ENCODE measurements around the gene NVL.

NVL gene

DNA sequence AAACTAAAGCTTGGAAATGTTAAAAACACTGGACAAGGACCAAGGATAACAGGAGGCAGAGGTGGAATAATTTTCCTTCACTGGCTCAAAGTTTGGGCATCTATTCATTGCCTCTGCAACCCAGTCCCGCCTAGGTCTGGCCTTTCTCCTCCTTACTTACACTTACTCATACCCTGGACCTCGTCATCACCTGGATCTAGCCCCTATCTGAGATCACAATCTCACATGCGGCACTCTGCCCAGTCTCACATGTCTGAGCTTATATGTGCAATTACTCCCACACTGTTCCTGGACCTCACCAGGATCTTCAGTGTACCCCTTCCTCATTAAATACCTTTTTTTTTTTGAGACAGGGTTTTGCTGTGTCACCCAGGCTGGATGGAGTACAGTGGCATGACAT lies 37.6 kb downstream of the NVL start:
- TF ChIP-seq POLR2AphosphoS5 (IDR thresholded peaks at IDR 0.05; ENCODE audit: low read depth, low read length) (no peak), SIN3A (IDR thresholded peaks at IDR 0.05; ENCODE audit: borderline replicate concordance, insufficient read depth, low read length) (no peak), FOXP2 (optimal IDR thresholded peaks at IDR 0.05; ENCODE audit: borderline replicate concordance, extremely low read depth, extremely low read length, insufficient read depth) (no peak), TAF1 (IDR thresholded peaks at IDR 0.05; ENCODE audit: borderline replicate concordance, insufficient read depth, low read length) (no peak)
- TF ChIP-seq, protein P1, sequence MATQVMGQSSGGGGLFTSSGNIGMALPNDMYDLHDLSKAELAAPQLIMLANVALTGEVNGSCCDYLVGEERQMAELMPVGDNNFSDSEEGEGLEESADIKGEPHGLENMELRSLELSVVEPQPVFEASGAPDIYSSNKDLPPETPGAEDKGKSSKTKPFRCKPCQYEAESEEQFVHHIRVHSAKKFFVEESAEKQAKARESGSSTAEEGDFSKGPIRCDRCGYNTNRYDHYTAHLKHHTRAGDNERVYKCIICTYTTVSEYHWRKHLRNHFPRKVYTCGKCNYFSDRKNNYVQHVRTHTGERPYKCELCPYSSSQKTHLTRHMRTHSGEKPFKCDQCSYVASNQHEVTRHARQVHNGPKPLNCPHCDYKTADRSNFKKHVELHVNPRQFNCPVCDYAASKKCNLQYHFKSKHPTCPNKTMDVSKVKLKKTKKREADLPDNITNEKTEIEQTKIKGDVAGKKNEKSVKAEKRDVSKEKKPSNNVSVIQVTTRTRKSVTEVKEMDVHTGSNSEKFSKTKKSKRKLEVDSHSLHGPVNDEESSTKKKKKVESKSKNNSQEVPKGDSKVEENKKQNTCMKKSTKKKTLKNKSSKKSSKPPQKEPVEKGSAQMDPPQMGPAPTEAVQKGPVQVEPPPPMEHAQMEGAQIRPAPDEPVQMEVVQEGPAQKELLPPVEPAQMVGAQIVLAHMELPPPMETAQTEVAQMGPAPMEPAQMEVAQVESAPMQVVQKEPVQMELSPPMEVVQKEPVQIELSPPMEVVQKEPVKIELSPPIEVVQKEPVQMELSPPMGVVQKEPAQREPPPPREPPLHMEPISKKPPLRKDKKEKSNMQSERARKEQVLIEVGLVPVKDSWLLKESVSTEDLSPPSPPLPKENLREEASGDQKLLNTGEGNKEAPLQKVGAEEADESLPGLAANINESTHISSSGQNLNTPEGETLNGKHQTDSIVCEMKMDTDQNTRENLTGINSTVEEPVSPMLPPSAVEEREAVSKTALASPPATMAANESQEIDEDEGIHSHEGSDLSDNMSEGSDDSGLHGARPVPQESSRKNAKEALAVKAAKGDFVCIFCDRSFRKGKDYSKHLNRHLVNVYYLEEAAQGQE (IDR thresholded peaks at IDR 0.05; ENCODE audit: insufficient read depth in 1 of 2, low read depth in 2 of 2, low read length in 2 of 2) = no peak

- TF ChIP-seq SIN3A (IDR thresholded peaks at IDR 0.05; ENCODE audit: borderline replicate concordance, insufficient read depth, low read length) = no peak
- no peak for TF ChIP-seq FOXP2 (optimal IDR thresholded peaks at IDR 0.05; ENCODE audit: borderline replicate concordance, extremely low read depth, extremely low read length, insufficient read depth)
- TF ChIP-seq POLR2AphosphoS5 (IDR thresholded peaks at IDR 0.05; ENCODE audit: low read depth, low read length) = no peak
Observed at GRCh38 chr1:224289396-224289795, 40.6 kb downstream of the NVL start.

DNA sequence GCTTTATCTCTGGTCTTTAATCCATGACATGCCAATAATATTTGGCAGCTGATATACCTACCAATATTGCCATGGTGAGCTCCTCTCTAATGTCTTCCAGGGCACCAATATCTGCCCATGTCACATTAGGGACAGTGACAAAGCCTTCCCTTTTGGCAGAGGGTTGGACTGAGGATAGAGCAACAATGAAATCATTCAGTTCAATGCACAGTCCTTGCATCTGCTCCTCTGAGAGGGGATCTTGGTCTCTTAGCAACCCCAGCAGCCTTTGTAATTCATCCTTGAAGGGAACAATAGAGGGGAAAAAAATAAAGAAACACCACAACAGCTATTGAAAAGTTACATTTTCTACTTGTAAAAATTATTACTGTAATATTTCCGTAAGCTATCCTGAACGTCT lies 42.3 kb downstream of the NVL start:
- TF ChIP-seq FOXP2 (optimal IDR thresholded peaks at IDR 0.05; ENCODE audit: borderline replicate concordance, extremely low read depth, extremely low read length, insufficient read depth) (no peak), SIN3A (IDR thresholded peaks at IDR 0.05; ENCODE audit: borderline replicate concordance, insufficient read depth, low read length) (no peak), TAF1 (IDR thresholded peaks at IDR 0.05; ENCODE audit: borderline replicate concordance, insufficient read depth, low read length) (no peak), POLR2AphosphoS5 (IDR thresholded peaks at IDR 0.05; ENCODE audit: low read depth, low read length) (no peak)
- TF ChIP-seq, protein P1 (IDR thresholded peaks at IDR 0.05; ENCODE audit: insufficient read depth in 1 of 2, low read depth in 2 of 2, low read length in 2 of 2) = no peak

DNA sequence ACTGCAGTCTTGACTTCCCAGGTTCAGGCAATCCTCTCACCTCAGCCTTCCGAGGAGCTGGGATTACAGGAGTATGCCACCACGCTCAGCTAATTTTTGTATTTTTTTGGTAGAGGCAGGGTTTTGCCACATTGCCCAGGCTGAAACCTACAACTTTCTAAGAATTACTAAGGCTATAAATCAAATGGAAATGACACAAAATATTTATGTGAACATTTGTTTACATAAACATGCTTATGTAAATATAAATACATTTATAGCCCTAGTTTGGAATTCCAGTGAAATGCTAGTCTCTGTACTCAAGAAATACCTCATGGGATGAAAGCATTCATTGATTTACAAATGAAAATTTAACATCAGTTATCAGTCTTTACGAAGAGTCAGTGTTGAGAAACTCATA lies 47.8 kb downstream of the NVL start:
- TF ChIP-seq SIN3A (IDR thresholded peaks at IDR 0.05; ENCODE audit: borderline replicate concordance, insufficient read depth, low read length) (no peak), POLR2AphosphoS5 (IDR thresholded peaks at IDR 0.05; ENCODE audit: low read depth, low read length) (no peak), TAF1 (IDR thresholded peaks at IDR 0.05; ENCODE audit: borderline replicate concordance, insufficient read depth, low read length) (no peak), FOXP2 (optimal IDR thresholded peaks at IDR 0.05; ENCODE audit: borderline replicate concordance, extremely low read depth, extremely low read length, insufficient read depth) (no peak)
- TF ChIP-seq, protein P1 (IDR thresholded peaks at IDR 0.05; ENCODE audit: insufficient read depth in 1 of 2, low read depth in 2 of 2, low read length in 2 of 2) = no peak

- TF ChIP-seq SIN3A (IDR thresholded peaks at IDR 0.05; ENCODE audit: borderline replicate concordance, insufficient read depth, low read length) (no peak), POLR2AphosphoS5 (IDR thresholded peaks at IDR 0.05; ENCODE audit: low read depth, low read length) (no peak), TAF1 (IDR thresholded peaks at IDR 0.05; ENCODE audit: borderline replicate concordance, insufficient read depth, low read length) (no peak), FOXP2 (optimal IDR thresholded peaks at IDR 0.05; ENCODE audit: borderline replicate concordance, extremely low read depth, extremely low read length, insufficient read depth) (no peak)
- TF ChIP-seq, protein P1 (IDR thresholded peaks at IDR 0.05; ENCODE audit: insufficient read depth in 1 of 2, low read depth in 2 of 2, low read length in 2 of 2) = no peak
Observed at GRCh38 chr1:224276771-224277487, 53.0 kb downstream of the NVL start.
